Caco-2 (cell line): Measurements from ENCODE around the gene PKD1. TPM values are rescaled to one million over a fixed set of nuclear protein-coding genes. Genes with fewer than 3 reads are reported as not detected.
A peak's percentile ranks its signal among the peaks of the same experiment; 100 is the strongest.

Experiments
- BruUV-seq: library from RNA; stranded (reverse); fragments of 400-500 nt; replicated peaks from 2 replicates; lab custom pipeline; 2021; lab: Mats Ljungman, UMichigan
- CTCF ChIA-PET: fragments of 300-600 bp; sonication (Branson Sonifier 250); formaldehyde crosslinking; loops from one replicate; lab custom pipeline; 2022; ENCODE audit warnings: antibody characterized with exemption; lab: Charles Lee
- POLR2A ChIA-PET: fragments of 300-600 bp; sonication (Branson Sonifier 250); formaldehyde crosslinking; loops from one replicate; lab custom pipeline; 2022; ENCODE audit warnings: antibody characterized with exemption; lab: Charles Lee
- DNase-seq, 2 experiments: peaks; one replicate each; pipeline versions ENCODE4 v3.0.0 to v3.0.0-alpha.2; 2020 to 2022
- H3K27me3 ChIP-seq: replicated peaks from 2 replicates; pipeline ENCODE4 v1.6.0; 2011; ENCODE audit warnings: low read length; ENCODE audit not compliant: control insufficient read depth, insufficient read depth
- H3K36me3 ChIP-seq: 2 replicates; pipeline ENCODE4 v1.5.1; 2011; ENCODE audit warnings: low read length; ENCODE audit not compliant: control insufficient read depth, insufficient read depth
- H3K4me1 ChIP-seq: fragments of 250-450 bp; sonication (Bioruptor Pico); 2 replicates; pipeline ENCODE4 v1.5.1; 2020; ENCODE audit warnings: mild to moderate bottlenecking
- H3K4me3 ChIP-seq: 2 replicates; pipeline ENCODE4 v1.5.1; 2011; ENCODE audit warnings: low read depth, mild to moderate bottlenecking, control low read depth, low read length
- H3K9me3 ChIP-seq: fragments of 250-450 bp; sonication (Bioruptor Pico); 2 replicates; pipeline ENCODE4 v1.5.1; 2020; ENCODE audit warnings: mild to moderate bottlenecking, moderate library complexity
- H3K27ac Mint-ChIP-seq: one replicate; pipeline ENCODE4 v1.8.0; 2022; ENCODE audit warnings: mixed read lengths; ENCODE audit not compliant: unreplicated experiment
- H3K27me3 Mint-ChIP-seq: one replicate; pipeline ENCODE4 v1.8.0; 2022; ENCODE audit warnings: mixed read lengths; ENCODE audit not compliant: insufficient read depth, unreplicated experiment
- H3K36me3 Mint-ChIP-seq: one replicate; pipeline ENCODE4 v1.8.0; 2022; ENCODE audit warnings: mild to moderate bottlenecking, mixed read lengths; ENCODE audit not compliant: insufficient read depth, unreplicated experiment
- H3K4me1 Mint-ChIP-seq: one replicate; pipeline ENCODE4 v1.8.0; 2022; ENCODE audit warnings: low read depth, mixed read lengths; ENCODE audit not compliant: unreplicated experiment
- H3K4me3 Mint-ChIP-seq: one replicate; pipeline ENCODE4 v1.8.0; 2022; ENCODE audit warnings: mild to moderate bottlenecking, moderate library complexity, mixed read lengths; ENCODE audit not compliant: unreplicated experiment
- H3K9me3 Mint-ChIP-seq: one replicate; pipeline ENCODE4 v1.8.0; 2022; ENCODE audit warnings: mixed read lengths; ENCODE audit not compliant: unreplicated experiment
- CTCF ChIP-seq, 2 experiments: fragments of 200-600 bp in 1 of 2; IDR thresholded peaks; 1 replicate in 1 of 2; 2 replicates in 1 of 2; pipeline versions ENCODE4 v1.5.1 to v1.8.0; 2011 to 2022; ENCODE audit warnings: antibody characterized with exemption in 1 of 2, control low read depth in 1 of 2, inconsistent platforms in 1 of 2, low read depth in 1 of 2, low read length in 1 of 2, mild to moderate bottlenecking in 1 of 2, moderate library complexity in 1 of 2; ENCODE audit not compliant: insufficient read depth in 1 of 2, severe bottlenecking in 1 of 2, unreplicated experiment in 1 of 2
- intact Hi-C: fragments of 100-400 bp; cut with micrococcal nuclease; formaldehyde crosslinking; loops from one replicate; pipeline ENCODE4 v1.10.0; 2022; ENCODE audit not compliant: unreplicated experiment
- total RNA-seq: library from RNA; stranded (reverse); gene quantifications from 2 replicates; pipeline ENCODE4 v1.2.3, GENCODE V29; 2022

PKD1 gene
- total RNA-seq, 1 experiment from 2014 or later, result 70.5 TPM

GRCh38 chr16:2148714-2149629 is 13.3 kb upstream of the PKD1 start:
- H3K9me3 ChIP-seq, result no peaks in the 10 kb centered on the region
- BruUV-seq, result no TSS peak
- ChIA-PET POLR2A (no interaction called here), CTCF (interaction anchor here (0.7 kb wide), 1 partner anchor 1416 kb away, joined by 4 read pairs; no protein-coding TSS in a partner anchor)
- no peaks in the 10 kb centered on the region for H3K9me3 Mint-ChIP-seq
- peak in 1 of 2 experiments; percentile 50 for DNase-seq
- H3K27ac Mint-ChIP-seq, result no peak overlapping the region
- H3K4me3 Mint-ChIP-seq, result peak overlapping the region; percentile 58
- peaks cover 38% of the 10 kb centered on the region for H3K4me1 ChIP-seq
- H3K27me3 ChIP-seq, result no peaks in the 10 kb centered on the region
- H3K36me3 ChIP-seq, result peaks cover 8% of the 10 kb centered on the region
- peaks cover 16% of the 10 kb centered on the region for H3K4me1 Mint-ChIP-seq
- H3K4me3 ChIP-seq, result peak overlapping the region; percentile 48
- H3K27me3 Mint-ChIP-seq, result no peaks in the 10 kb centered on the region
- no peak for TF ChIP-seq CTCF (IDR thresholded peaks at IDR 0.05; ENCODE audit: insufficient read depth in 1 of 2, low read depth in 1 of 2, low read length in 1 of 2, severe bottlenecking in 1 of 2, unreplicated experiment in 1 of 2)
- intact Hi-C loops, result no loop called here
- peaks cover 52% of the 10 kb centered on the region for H3K36me3 Mint-ChIP-seq

GRCh38 chr16:2147981-2148671 is 12.4 kb upstream of the PKD1 start, which contains the start of gene RAB26:
Gene RAB26, plus strand, starts transcription at chr16:2148625. Its CDS starts 159 bp downstream, at chr16:2148784.
- POLR2A ChIA-PET, result no interaction called here
- no TSS peak for BruUV-seq
- Histone ChIP-seq H3K4me3 (peak within 1 kb of the TSS; percentile 48), H3K27me3 (no peaks in the 10 kb centered on the region), H3K36me3 (peaks cover 4% of the 10 kb centered on the region), H3K9me3 (no peaks in the 10 kb centered on the region), H3K4me1 (peaks cover 29% of the 10 kb centered on the region)
- peak within 1 kb of the TSS; percentile 58 for H3K4me3 Mint-ChIP-seq
- TF ChIP-seq CTCF (IDR thresholded peaks at IDR 0.05; ENCODE audit: insufficient read depth in 1 of 2, low read depth in 1 of 2, low read length in 1 of 2, severe bottlenecking in 1 of 2, unreplicated experiment in 1 of 2), result no peak
- peaks cover 16% of the 10 kb centered on the region for H3K4me1 Mint-ChIP-seq
- DNase-seq, result peak in 1 of 2 experiments; percentile 67
- CTCF ChIA-PET, result no interaction called here
- intact Hi-C loops, result no loop called here
- H3K36me3 Mint-ChIP-seq, result peaks cover 43% of the 10 kb centered on the region
- no peak within 1 kb of the TSS for H3K27ac Mint-ChIP-seq
- no peaks in the 10 kb centered on the region for H3K27me3 Mint-ChIP-seq
- H3K9me3 Mint-ChIP-seq, result no peaks in the 10 kb centered on the region

- H3K36me3 ChIP-seq, result peaks cover 2% of the 10 kb centered on the region; the same call in 1 of the 2 replicates
- BruUV-seq, result no TSS peak
- Mint-ChIP-seq H3K27me3 (no peaks in the 10 kb centered on the region), H3K9me3 (no peaks in the 10 kb centered on the region), H3K4me1 (peaks cover 16% of the 10 kb centered on the region), H3K36me3 (peaks cover 36% of the 10 kb centered on the region), H3K4me3 (no peak overlapping the region), H3K27ac (no peak overlapping the region)
- intact Hi-C loops, result no loop called here
- DNase-seq, result no peak
- TF ChIP-seq CTCF (IDR thresholded peaks at IDR 0.05; ENCODE audit: insufficient read depth in 1 of 2, low read depth in 1 of 2, low read length in 1 of 2, severe bottlenecking in 1 of 2, unreplicated experiment in 1 of 2), result no peak
- no peak overlapping the region for H3K4me3 ChIP-seq
- ChIA-PET CTCF (no interaction called here), POLR2A (interaction anchor here (2.7 kb wide), 1 partner anchor 8 kb away, joined by 15 read pairs; the partner anchor contains the start of gene TRAF7)
- no peaks in the 10 kb centered on the region for H3K27me3 ChIP-seq
- peaks cover 24% of the 10 kb centered on the region for H3K4me1 ChIP-seq
- no peaks in the 10 kb centered on the region for H3K9me3 ChIP-seq
Measured at GRCh38 chr16:2147378-2147777, 11.7 kb upstream of the PKD1 start.
